ENCODE results near the gene HRCT1. TPM values are rescaled to one million over a fixed set of nuclear protein-coding genes. Genes with fewer than 3 reads are reported as not detected.
A peak's percentile ranks its signal among the peaks of the same experiment; 100 is the strongest.

HRCT1 gene
- total RNA-seq, 1 experiment from 2014 or later, result not detected

DNA sequence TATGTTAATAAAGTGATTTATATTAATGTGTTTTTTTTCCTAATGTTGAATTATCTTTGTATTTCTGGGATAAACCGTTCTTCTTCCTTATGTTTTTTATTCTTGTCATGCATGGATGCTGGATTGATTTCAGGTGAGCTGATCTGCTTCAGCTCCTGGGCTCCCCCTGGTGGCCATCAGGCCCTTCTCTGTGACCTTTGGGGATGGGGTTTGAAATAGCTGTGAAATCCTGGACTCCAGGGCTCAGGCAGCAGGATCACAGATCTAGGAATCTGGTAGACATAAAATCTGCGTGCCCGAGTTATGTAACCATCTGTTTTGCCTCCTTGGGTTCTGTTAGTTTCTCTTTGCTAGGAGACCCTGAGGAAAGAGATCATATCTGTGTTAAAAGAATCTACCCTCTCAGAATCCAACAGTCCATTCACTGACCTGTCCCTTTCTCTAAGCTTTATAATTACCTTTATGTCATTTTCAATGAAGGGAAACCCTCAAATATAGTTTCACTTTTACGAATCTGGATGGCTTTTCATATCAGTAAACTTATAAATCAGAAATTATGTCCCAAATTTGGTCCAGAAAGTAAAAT, 23.6 kb upstream of the HRCT1 start:
- H3K36me3 Mint-ChIP-seq (ENCODE audit: insufficient read depth in 1 of 3, low read depth in 3 of 3), result 0 out of 7 replicates have a peak, but pooled peaks cover 0 to 2% (median 0%) of the 10 kb centered on the region in 3 experiments
- no peaks in the 10 kb centered on the region; the same call in 1 of the 2 replicates for H3K4me1 ChIP-seq (ENCODE audit: insufficient read depth, low read length)
- no peak overlapping the region for H2BK5ac ChIP-seq (ENCODE audit: insufficient read length, low read length)
- H3K9me3 ChIP-seq (ENCODE audit: control insufficient read depth, low read depth, low read length), result no peaks in the 10 kb centered on the region
- TF ChIP-seq, protein P1, sequence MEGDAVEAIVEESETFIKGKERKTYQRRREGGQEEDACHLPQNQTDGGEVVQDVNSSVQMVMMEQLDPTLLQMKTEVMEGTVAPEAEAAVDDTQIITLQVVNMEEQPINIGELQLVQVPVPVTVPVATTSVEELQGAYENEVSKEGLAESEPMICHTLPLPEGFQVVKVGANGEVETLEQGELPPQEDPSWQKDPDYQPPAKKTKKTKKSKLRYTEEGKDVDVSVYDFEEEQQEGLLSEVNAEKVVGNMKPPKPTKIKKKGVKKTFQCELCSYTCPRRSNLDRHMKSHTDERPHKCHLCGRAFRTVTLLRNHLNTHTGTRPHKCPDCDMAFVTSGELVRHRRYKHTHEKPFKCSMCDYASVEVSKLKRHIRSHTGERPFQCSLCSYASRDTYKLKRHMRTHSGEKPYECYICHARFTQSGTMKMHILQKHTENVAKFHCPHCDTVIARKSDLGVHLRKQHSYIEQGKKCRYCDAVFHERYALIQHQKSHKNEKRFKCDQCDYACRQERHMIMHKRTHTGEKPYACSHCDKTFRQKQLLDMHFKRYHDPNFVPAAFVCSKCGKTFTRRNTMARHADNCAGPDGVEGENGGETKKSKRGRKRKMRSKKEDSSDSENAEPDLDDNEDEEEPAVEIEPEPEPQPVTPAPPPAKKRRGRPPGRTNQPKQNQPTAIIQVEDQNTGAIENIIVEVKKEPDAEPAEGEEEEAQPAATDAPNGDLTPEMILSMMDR (conservative IDR thresholded peaks at IDR 0.05), result peak; percentile 98
- H3K23ac ChIP-seq (ENCODE audit: insufficient read length, low read depth, low read length), result no peak overlapping the region
- no peak overlapping the region for H3K18ac ChIP-seq (ENCODE audit: insufficient read length, low read depth, low read length)
- no peak overlapping the region for H2BK12ac ChIP-seq (ENCODE audit: insufficient read length, low read depth, low read length)
- H3K14ac ChIP-seq (ENCODE audit: insufficient read depth, low read length), result no peak overlapping the region
- no peak overlapping the region for H2AFZ ChIP-seq (ENCODE audit: low read length)
- H3K27me3 Mint-ChIP-seq (ENCODE audit: low read depth), result peaks cover 3% of the 10 kb centered on the region
- H3K27ac Mint-ChIP-seq, result no peak overlapping the region
- no peaks in the 10 kb centered on the region for H3K23me2 ChIP-seq (ENCODE audit: insufficient read length, low read depth, low read length, poor library complexity, severe bottlenecking)
- no peaks in the 10 kb centered on the region for H4K20me1 ChIP-seq (ENCODE audit: control insufficient read depth, insufficient read depth, insufficient read length)
- H3K79me1 ChIP-seq (ENCODE audit: insufficient read depth, low read depth, low read length, poor library complexity, severe bottlenecking), result no peaks in the 10 kb centered on the region
- H3K79me2 ChIP-seq (ENCODE audit: insufficient read depth, low read length), result no peaks in the 10 kb centered on the region
- no peak overlapping the region for H2BK20ac ChIP-seq (ENCODE audit: low read depth, low read length, poor library complexity, severe bottlenecking)
- H3K27ac ChIP-seq (ENCODE audit: insufficient read length, low read depth, low read length), result no peak overlapping the region
- no peak overlapping the region for H3T11ph ChIP-seq (ENCODE audit: low read length)
- H3K56ac ChIP-seq (ENCODE audit: insufficient read length, low read depth, low read length), result no peak overlapping the region
- H2AK5ac ChIP-seq (ENCODE audit: insufficient read length, low read length), result no peak overlapping the region
- no peak overlapping the region for H2BK120ac ChIP-seq (ENCODE audit: low read depth, low read length, poor library complexity, severe bottlenecking)
- H2BK15ac ChIP-seq (ENCODE audit: low read depth, low read length), result no peak overlapping the region
- H4K91ac ChIP-seq (ENCODE audit: insufficient read length, low read depth, low read length), result no peak overlapping the region
- H3K9ac ChIP-seq (ENCODE audit: extremely low read depth, insufficient read length, low read length), result no peak overlapping the region
- no peak overlapping the region for H4K8ac ChIP-seq (replicated peaks; ENCODE audit: insufficient read length, low read depth, low read length)
- no peaks in the 10 kb centered on the region for H3K27me3 ChIP-seq (ENCODE audit: insufficient read depth, low read length)
- no peak overlapping the region for H3K4ac ChIP-seq (ENCODE audit: low read depth, low read length)
- H4K5ac ChIP-seq (ENCODE audit: insufficient read length, low read depth, low read length), result no peak overlapping the region
- H3K9me3 Mint-ChIP-seq, result peaks cover 6% of the 10 kb centered on the region in 2 experiments
- no CpG with 5 or more reads among the region's 4 CpGs for WGBS (ENCODE audit: extremely low coverage, insufficient read length, low lambda C conversion rate)
- H3K4me3 Mint-ChIP-seq, result no peak overlapping the region
- DNase-seq, result peak; percentile 80
- H3K4me2 ChIP-seq (ENCODE audit: insufficient read depth, insufficient read length, low read length), result no peak overlapping the region
- peaks cover 0 to 17% of the 10 kb centered on the region in 2 experiments; a peak in 2 of 4 replicates for H3K4me1 Mint-ChIP-seq

Measured in H9 (cell line).